K562 (cell line): ENCODE data around the gene LRRC4C. TPM values are rescaled to one million over a fixed set of nuclear protein-coding genes. Genes with fewer than 3 reads are reported as not detected.

ENCODE experiments used
- ATAC-seq: fragments of 200-7000 bp; cut with Tn5 transposase; 3 replicates; pipeline ENCODE4 v1.9.1; 2020; ENCODE audit warnings: moderate library complexity
- BruUV-seq: library from RNA; stranded (reverse); fragments of 400-500 nt; replicated peaks from 2 replicates; lab custom pipeline; 2021; lab: Mats Ljungman, UMichigan
- CTCF ChIA-PET: fragments of 300-600 bp; formaldehyde crosslinking; extraction: SDS; loops from one replicate; lab custom pipeline; 2021; ENCODE audit warnings: low intra/inter-chr PET ratio; lab: Yijun Ruan, JAX
- POLR2A ChIA-PET: fragments of 300-600, 350-650 bp; sonication (Branson Sonifier 250); formaldehyde crosslinking; extraction: SDS; loops from one replicate; lab custom pipeline; 2021; ENCODE audit warnings: antibody characterized with exemption, inconsistent platforms; lab: Yijun Ruan, JAX
- DNase-seq, 4 experiments: peaks; one replicate each; pipeline versions ENCODE4 v3.0.0 to v3.0.0-alpha.2; 2011 to 2018; ENCODE audit warnings: low spot score in 3 of 4, mixed read lengths in 3 of 4; ENCODE audit errors: extremely low read depth in 1 of 4
- FAIRE-seq: peaks from 2 replicates; lab custom pipeline; 2011; peaks lifted over from hg19 to GRCh38; lab: Jason Lieb, UNC
- H2AFZ ChIP-seq: 2 replicates; pipeline ENCODE4 v1.6.0; 2011; ENCODE audit warnings: low read depth, low read length, control low read depth, inconsistent platforms
- H3K27ac ChIP-seq: fragments of 200-600 bp; 3 replicates; pipeline ENCODE4 v1.8.0; 2011; ENCODE audit warnings: low read depth, mild to moderate bottlenecking, control low read depth, inconsistent platforms, low read length, moderate library complexity, mixed read lengths; ENCODE audit errors: extremely low read depth
- H3K27me3 ChIP-seq, 2 experiments: fragments of 300-600 bp in 1 of 2; 2 replicates in 1 of 2; 3 replicates in 1 of 2; pipeline versions ENCODE4 v1.6.0 to v1.8.0; 2011; ENCODE audit warnings: inconsistent platforms in 2 of 2, low read length in 2 of 2, mild to moderate bottlenecking in 1 of 2, mixed read lengths in 1 of 2, moderate library complexity in 1 of 2; ENCODE audit not compliant: control insufficient read depth in 2 of 2, insufficient read depth in 2 of 2
- H3K36me3 ChIP-seq: fragments of 300-600 bp; 3 replicates; pipeline ENCODE4 v1.8.0; 2011; ENCODE audit warnings: mild to moderate bottlenecking, low read length, inconsistent platforms; ENCODE audit not compliant: control insufficient read depth, insufficient read depth
- H3K4me1 ChIP-seq, 2 experiments: fragments of 200-600 bp in 1 of 2; replicated peaks in 1 of 2; 2 replicates in 1 of 2; 3 replicates in 1 of 2; pipeline versions ENCODE4 v1.5.1 to v1.8.0; 2011; ENCODE audit warnings: inconsistent platforms in 2 of 2, low read length in 2 of 2, mild to moderate bottlenecking in 1 of 2, mixed read lengths in 1 of 2, moderate library complexity in 1 of 2; ENCODE audit not compliant: control insufficient read depth in 2 of 2, insufficient read depth in 2 of 2
- H3K4me2 ChIP-seq: 2 replicates; pipeline ENCODE4 v1.6.1; 2011; ENCODE audit warnings: low read length, control low read depth, inconsistent platforms, mixed read lengths; ENCODE audit not compliant: insufficient read depth
- H3K4me3 ChIP-seq: fragments of 200-600 bp; sonication (generic), shearing (Covaris generic); 2 replicates; pipeline ENCODE4 v1.5.1; 2016; ENCODE audit warnings: control low read depth, inconsistent platforms
- H3K79me2 ChIP-seq: fragments of 200-600 bp; 3 replicates; pipeline ENCODE4 v1.8.0; 2011; ENCODE audit warnings: low read length, inconsistent platforms; ENCODE audit not compliant: control insufficient read depth, insufficient read depth
- H3K9ac ChIP-seq, 2 experiments: 2 replicates each; pipeline versions ENCODE4 v1.6.0 to v1.6.1; 2011; ENCODE audit warnings: low read depth in 2 of 2, low read length in 2 of 2, control low read depth in 1 of 2, inconsistent platforms in 1 of 2, mild to moderate bottlenecking in 1 of 2, mixed read lengths in 1 of 2; ENCODE audit not compliant: insufficient read depth in 1 of 2
- H3K9me1 ChIP-seq: one replicate; pipeline ENCODE4 v1.6.0; 2011; ENCODE audit warnings: inconsistent platforms, mild to moderate bottlenecking, low read length, moderate library complexity; ENCODE audit not compliant: control insufficient read depth, insufficient read depth
- H3K9me3 ChIP-seq: replicated peaks from 2 replicates; pipeline ENCODE4 v1.5.1; 2011; ENCODE audit warnings: low read depth, low read length, inconsistent platforms; ENCODE audit not compliant: control insufficient read depth, insufficient read depth
- H4K20me1 ChIP-seq: replicated peaks from 2 replicates; pipeline ENCODE4 v1.6.1; 2011; ENCODE audit warnings: low read length, inconsistent platforms, mixed read lengths; ENCODE audit not compliant: control insufficient read depth, insufficient read depth
- TCF7 ChIP-seq: sonication (generic); IDR thresholded peaks from 2 replicates; pipeline ENCODE4 v1.6.1; 2016; ENCODE audit warnings: antibody characterized with exemption, borderline replicate concordance
- WGBS: fragments of 100-300 bp; shearing (Covaris generic); methylation state at CpG from one replicate; pipeline ENCODE4 v1.1.6; 2016; ENCODE audit warnings: low coverage, mixed read lengths; ENCODE audit not compliant: insufficient coverage; ENCODE audit errors: missing lambda C conversion rate; 5-methylcytosine and 5-hydroxymethylcytosine counted together
- in situ Hi-C: fragments of 300-500 bp; cut with MboI; formaldehyde crosslinking; loops from 4 replicates; pipeline ENCODE4 v1.15.0; 2018; ENCODE audit warnings: inconsistent platforms, mixed read lengths
- intact Hi-C: fragments of 100-400 bp; cut with micrococcal nuclease; formaldehyde crosslinking; loops from 2 replicates; pipeline ENCODE4 v1.14.2; 2022
- polyA plus RNA-seq, 8 experiments: library from polyadenylated mRNA; depleted of rRNA in 4 of 8; stranded (reverse) in 5 of 8; unstranded in 3 of 8; fragments of >200 nt; fragmentation: Nextera tagmentation in 2 of 8; fragmentation: Illumina TruSeq in 1 of 8; extraction: Ambion mirVana in 2 of 8; extraction: Trizol in 1 of 8; gene quantifications; 2 replicates each; pipeline versions ENCODE4 v1.2.1 to v1.2.3, GENCODE V29; 2011 to 2014; ENCODE audit warnings: inconsistent platforms in 1 of 8, missing spikeins in 1 of 8
- total RNA-seq, 7 experiments: library from RNA; depleted of rRNA in 6 of 7; stranded (reverse); fragments of >200 nt in 6 of 7; fragmentation: Illumina TruSeq in 2 of 7; extraction: Trizol in 2 of 7; gene quantifications; 2 replicates each; pipeline versions ENCODE4 v1.2.1 to v1.2.3, GENCODE V29; 2011 to 2021; ENCODE audit warnings: low replicate concordance in 1 of 7
- TF ChIP-seq, protein P1 (sequence below), 2 experiments: fragments of 450-650 bp in 1 of 2; sonication (generic) in 1 of 2; formaldehyde crosslinking in 1 of 2; IDR thresholded peaks; 2 replicates each; pipeline versions ENCODE4 v1.7.1 to v1.9.0; 2016 to 2022; ENCODE audit warnings: inconsistent platforms in 1 of 2, mild to moderate bottlenecking in 1 of 2, missing genetic modification reagents in 1 of 2
- TF ChIP-seq, protein P2 (sequence below): fragments of 250-450 bp; sonication (Bioruptor Pico); IDR thresholded peaks from 2 replicates; pipeline ENCODE4 v1.5.0; 2020; ENCODE audit warnings: mild to moderate bottlenecking

LRRC4C gene
- total and polyA plus RNA-seq, 9 of the 15 experiments (the other 6 are each of a cell fraction or from before 2014, with no cell fraction given), result not detected

DNA sequence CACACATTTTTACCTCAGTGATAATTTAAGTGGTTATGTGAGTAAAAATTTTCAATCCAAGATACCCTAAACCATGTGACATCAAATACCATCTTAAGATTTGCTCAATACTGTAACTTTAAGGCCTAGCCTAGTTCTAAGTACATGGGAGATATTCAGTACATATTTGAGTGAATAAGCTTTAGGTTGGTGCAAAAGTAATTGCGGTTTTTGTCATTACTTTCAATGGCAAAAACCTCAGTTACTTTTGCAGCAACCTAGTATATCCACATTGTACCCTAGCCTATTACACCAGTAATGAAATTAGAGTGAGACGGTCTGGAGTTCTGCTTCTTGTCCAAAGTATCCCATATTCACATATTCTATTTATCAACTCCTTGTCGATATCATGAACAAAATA, 700.1 kb downstream of the LRRC4C start:
- H3K27me3 ChIP-seq, result no peaks in the 10 kb centered on the region
- WGBS, result 2% methylated on average over 3 of the region's 3 CpGs
- H3K27ac ChIP-seq, result no peak overlapping the region
- no peaks in the 10 kb centered on the region for H4K20me1 ChIP-seq
- H2AFZ ChIP-seq, result no peak overlapping the region
- intact Hi-C loops, result no loop called here
- CTCF ChIA-PET, result no interaction called here
- H3K4me1 ChIP-seq, result no peaks in the 10 kb centered on the region
- H3K9me3 ChIP-seq, result no peaks in the 10 kb centered on the region
- H3K4me3 ChIP-seq, result no peak overlapping the region
- in situ Hi-C loops, result no loop called here
- no peak for DNase-seq
- no peaks in the 10 kb centered on the region for H3K36me3 ChIP-seq
- TF ChIP-seq, protein P1, sequence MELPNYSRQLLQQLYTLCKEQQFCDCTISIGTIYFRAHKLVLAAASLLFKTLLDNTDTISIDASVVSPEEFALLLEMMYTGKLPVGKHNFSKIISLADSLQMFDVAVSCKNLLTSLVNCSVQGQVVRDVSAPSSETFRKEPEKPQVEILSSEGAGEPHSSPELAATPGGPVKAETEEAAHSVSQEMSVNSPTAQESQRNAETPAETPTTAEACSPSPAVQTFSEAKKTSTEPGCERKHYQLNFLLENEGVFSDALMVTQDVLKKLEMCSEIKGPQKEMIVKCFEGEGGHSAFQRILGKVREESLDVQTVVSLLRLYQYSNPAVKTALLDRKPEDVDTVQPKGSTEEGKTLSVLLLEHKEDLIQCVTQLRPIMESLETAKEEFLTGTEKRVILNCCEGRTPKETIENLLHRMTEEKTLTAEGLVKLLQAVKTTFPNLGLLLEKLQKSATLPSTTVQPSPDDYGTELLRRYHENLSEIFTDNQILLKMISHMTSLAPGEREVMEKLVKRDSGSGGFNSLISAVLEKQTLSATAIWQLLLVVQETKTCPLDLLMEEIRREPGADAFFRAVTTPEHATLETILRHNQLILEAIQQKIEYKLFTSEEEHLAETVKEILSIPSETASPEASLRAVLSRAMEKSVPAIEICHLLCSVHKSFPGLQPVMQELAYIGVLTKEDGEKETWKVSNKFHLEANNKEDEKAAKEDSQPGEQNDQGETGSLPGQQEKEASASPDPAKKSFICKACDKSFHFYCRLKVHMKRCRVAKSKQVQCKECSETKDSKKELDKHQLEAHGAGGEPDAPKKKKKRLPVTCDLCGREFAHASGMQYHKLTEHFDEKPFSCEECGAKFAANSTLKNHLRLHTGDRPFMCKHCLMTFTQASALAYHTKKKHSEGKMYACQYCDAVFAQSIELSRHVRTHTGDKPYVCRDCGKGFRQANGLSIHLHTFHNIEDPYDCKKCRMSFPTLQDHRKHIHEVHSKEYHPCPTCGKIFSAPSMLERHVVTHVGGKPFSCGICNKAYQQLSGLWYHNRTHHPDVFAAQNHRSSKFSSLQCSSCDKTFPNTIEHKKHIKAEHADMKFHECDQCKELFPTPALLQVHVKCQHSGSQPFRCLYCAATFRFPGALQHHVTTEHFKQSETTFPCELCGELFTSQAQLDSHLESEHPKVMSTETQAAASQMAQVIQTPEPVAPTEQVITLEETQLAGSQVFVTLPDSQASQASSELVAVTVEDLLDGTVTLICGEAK (IDR thresholded peaks at IDR 0.05), result 0 out of 2 replicates have a peak, but pooled peaks have one; percentile 28
- TF ChIP-seq, protein P1 (CRISPR knock-in tag; IDR thresholded peaks at IDR 0.05), result no peak
- TF ChIP-seq TCF7, result no peak
- TF ChIP-seq, protein P2, sequence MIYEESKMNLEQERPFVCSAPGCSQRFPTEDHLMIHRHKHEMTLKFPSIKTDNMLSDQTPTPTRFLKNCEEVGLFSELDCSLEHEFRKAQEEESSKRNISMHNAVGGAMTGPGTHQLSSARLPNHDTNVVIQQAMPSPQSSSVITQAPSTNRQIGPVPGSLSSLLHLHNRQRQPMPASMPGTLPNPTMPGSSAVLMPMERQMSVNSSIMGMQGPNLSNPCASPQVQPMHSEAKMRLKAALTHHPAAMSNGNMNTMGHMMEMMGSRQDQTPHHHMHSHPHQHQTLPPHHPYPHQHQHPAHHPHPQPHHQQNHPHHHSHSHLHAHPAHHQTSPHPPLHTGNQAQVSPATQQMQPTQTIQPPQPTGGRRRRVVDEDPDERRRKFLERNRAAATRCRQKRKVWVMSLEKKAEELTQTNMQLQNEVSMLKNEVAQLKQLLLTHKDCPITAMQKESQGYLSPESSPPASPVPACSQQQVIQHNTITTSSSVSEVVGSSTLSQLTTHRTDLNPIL (CRISPR knock-in tag), result no peak
- TF ChIP-seq, all 486 proteins: peak for 1
- Histone ChIP-seq H3K79me2 (no peaks in the 10 kb centered on the region), H3K9me1 (no peaks in the 10 kb centered on the region), H3K9ac (no peak overlapping the region), H3K4me2 (no peak overlapping the region)
- POLR2A ChIA-PET, result no interaction called here
- no TSS peak for BruUV-seq
- ATAC-seq, result no peak
- FAIRE-seq, result no peak
